Parathyroid adenoma (tissue), 2 donors: Measurements from ENCODE around the gene DCP1A.
"Not testable (repeated sequence)": the region's sequence is repeated elsewhere in the genome, so short reads cannot be mapped to it uniquely, and the experiment has no call there.

Experiments used
- H2AFZ ChIP-seq: fragments of 300-600 bp; sonication (generic); one replicate; pipeline ENCODE4 v1.7.0; 2017; ENCODE audit warnings: antibody characterized with exemption, mild to moderate bottlenecking
- H3K27ac ChIP-seq: fragments of 300-600 bp; sonication (generic); one replicate; pipeline ENCODE4 v1.7.0; 2017
- H3K27me3 ChIP-seq: fragments of 300-600 bp; sonication (generic); one replicate; pipeline ENCODE4 v1.7.0; 2017; ENCODE audit warnings: low read length; ENCODE audit not compliant: control insufficient read depth, insufficient read depth
- H3K36me3 ChIP-seq: fragments of 300-600 bp; sonication (generic); one replicate; pipeline ENCODE4 v1.7.0; 2017; ENCODE audit warnings: low read length; ENCODE audit not compliant: control insufficient read depth, insufficient read depth
- H3K4me1 ChIP-seq: fragments of 300-600 bp; sonication (generic); one replicate; pipeline ENCODE4 v1.7.0; 2017; ENCODE audit warnings: control low read depth
- H3K4me2 ChIP-seq: fragments of 300-600 bp; sonication (generic); one replicate; pipeline ENCODE4 v1.7.0; 2017; ENCODE audit warnings: low read length
- H3K4me3 ChIP-seq: fragments of 300-600 bp; sonication (generic); one replicate; pipeline ENCODE4 v1.7.0; 2017; ENCODE audit warnings: low read depth, low read length
- H3K79me2 ChIP-seq: fragments of 300-600 bp; sonication (generic); one replicate; pipeline ENCODE4 v1.7.0; 2017; ENCODE audit warnings: control low read depth
- H3K9ac ChIP-seq: fragments of 300-600 bp; sonication (generic); one replicate; pipeline ENCODE4 v1.7.0; 2017; ENCODE audit warnings: mild to moderate bottlenecking
- H3K9me3 ChIP-seq: fragments of 300-600 bp; sonication (generic); one replicate; pipeline ENCODE4 v1.7.0; 2017; ENCODE audit warnings: low read length; ENCODE audit not compliant: control insufficient read depth
- CTCF ChIP-seq: fragments of 300-600 bp; sonication (generic); IDR thresholded peaks from one replicate; pipeline ENCODE4 v1.7.0; 2017; ENCODE audit warnings: antibody characterized with exemption, mild to moderate bottlenecking
- donor health status: primary hyperparathyroidism.

The DCP1A gene

DNA sequence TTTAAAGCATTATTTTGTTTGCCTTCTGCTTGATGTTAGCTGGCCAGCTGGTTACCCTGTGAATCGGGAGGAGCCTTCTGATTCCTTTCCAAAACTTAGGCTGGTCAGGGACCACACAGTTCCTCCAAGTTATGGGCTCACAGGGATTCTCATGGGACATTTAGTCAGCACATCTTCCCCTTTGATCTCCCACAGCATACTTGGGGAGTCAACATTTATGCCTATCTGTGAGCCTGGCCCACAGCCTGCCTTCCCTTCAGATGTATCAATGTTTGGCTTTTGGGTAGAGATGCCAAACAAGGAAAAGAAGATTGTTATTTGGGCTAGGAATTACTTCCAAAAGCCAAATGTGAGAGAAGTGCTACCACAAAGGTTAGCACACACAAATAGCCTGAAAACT, 32.6 kb upstream of the DCP1A start:
- Histone ChIP-seq H3K27me3 (no peaks in the 10 kb centered on the region), H3K4me2 (no peak overlapping the region), H3K4me1 (no peaks in the 10 kb centered on the region), H2AFZ (no peak overlapping the region), H3K36me3 (no peaks in the 10 kb centered on the region), H3K79me2 (no peaks in the 10 kb centered on the region), H3K9me3 (no peaks in the 10 kb centered on the region), H3K4me3 (no peak overlapping the region), H3K27ac (no peak overlapping the region), H3K9ac (no peak overlapping the region)
- no peak for TF ChIP-seq CTCF

DNA sequence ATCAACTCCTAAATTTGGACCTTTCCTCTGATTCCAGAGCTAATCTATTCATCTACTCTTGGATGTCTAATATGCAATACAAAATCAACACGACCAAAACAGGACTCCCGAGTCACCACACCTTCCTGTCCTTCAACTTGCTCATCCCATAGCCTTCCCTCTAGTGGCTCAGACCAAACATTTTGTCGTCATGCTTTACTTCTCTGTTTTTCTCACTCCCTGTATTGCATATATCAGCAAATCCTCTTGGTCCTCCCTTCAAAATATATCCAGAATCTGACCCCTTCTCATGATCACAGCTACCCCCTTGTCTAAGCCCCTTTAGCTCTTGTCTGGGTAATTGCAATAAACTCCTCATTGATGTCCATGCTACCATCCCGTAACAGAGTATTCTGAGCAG, 30.5 kb upstream of the DCP1A start:
- H3K4me2 ChIP-seq = no peak overlapping the region
- no peak overlapping the region for H3K27ac ChIP-seq
- no peaks in the 10 kb centered on the region for H3K27me3 ChIP-seq
- no peaks in the 10 kb centered on the region for H3K9me3 ChIP-seq
- H3K79me2 ChIP-seq = no peaks in the 10 kb centered on the region
- H3K4me1 ChIP-seq = no peaks in the 10 kb centered on the region
- no peak overlapping the region for H3K9ac ChIP-seq
- H3K4me3 ChIP-seq = no peak overlapping the region
- H2AFZ ChIP-seq = no peak overlapping the region
- no peaks in the 10 kb centered on the region for H3K36me3 ChIP-seq
- no peak for TF ChIP-seq CTCF

DNA sequence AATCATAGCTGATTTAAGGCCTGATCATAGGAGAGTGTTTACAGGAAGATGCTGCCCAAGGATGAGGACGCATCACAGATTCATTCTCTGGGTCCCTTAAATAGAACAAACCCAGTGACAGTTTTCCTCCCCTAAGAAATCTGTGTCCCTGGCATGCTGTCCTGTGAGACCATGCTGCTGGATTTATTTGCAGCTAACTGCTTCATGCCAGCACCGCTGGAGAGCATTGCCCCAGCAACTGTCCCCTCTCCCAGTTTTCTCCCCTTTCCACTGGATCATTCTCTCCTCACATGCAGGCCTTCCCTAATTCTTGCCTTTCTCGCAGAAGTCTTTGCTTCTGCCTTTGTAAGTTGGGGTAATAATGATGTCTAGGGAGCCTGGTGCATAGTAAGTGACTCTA, 29.3 kb upstream of the DCP1A start:
- no peak for TF ChIP-seq CTCF
- no peaks in the 10 kb centered on the region for H3K79me2 ChIP-seq
- H3K4me1 ChIP-seq = no peaks in the 10 kb centered on the region
- H3K36me3 ChIP-seq = no peaks in the 10 kb centered on the region
- H3K9me3 ChIP-seq = no peaks in the 10 kb centered on the region
- no peak overlapping the region for H3K27ac ChIP-seq
- no peak overlapping the region for H3K4me2 ChIP-seq
- H3K4me3 ChIP-seq = no peak overlapping the region
- H2AFZ ChIP-seq = no peak overlapping the region
- H3K9ac ChIP-seq = no peak overlapping the region
- no peaks in the 10 kb centered on the region for H3K27me3 ChIP-seq

DNA sequence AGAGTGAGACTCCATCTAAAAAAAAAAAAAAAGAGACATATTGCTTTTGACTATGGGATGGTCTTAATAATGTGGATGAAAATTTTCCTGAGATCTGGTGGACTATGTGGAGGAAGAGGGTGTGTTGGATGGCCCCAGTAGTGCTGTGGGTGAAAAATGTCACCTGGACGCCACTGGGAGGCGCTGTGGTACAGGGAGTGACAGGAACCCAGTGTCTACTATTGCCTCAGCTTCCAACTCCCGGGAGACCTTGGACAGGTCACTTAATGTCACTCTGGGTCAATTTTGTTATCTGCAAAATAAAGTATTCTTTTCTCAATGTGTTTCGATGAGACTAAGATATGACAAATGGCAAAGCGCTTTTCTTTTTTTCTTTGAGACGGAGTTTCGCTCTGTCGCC, 27.7 kb upstream of the DCP1A start:
- H3K27ac ChIP-seq = no peak overlapping the region
- no peaks in the 10 kb centered on the region for H3K27me3 ChIP-seq
- TF ChIP-seq CTCF = peak; percentile 68
- H2AFZ ChIP-seq = no peak overlapping the region
- no peaks in the 10 kb centered on the region for H3K9me3 ChIP-seq
- H3K4me1 ChIP-seq = no peaks in the 10 kb centered on the region
- H3K9ac ChIP-seq = no peak overlapping the region
- no peaks in the 10 kb centered on the region for H3K79me2 ChIP-seq
- no peak overlapping the region for H3K4me3 ChIP-seq
- H3K4me2 ChIP-seq = no peak overlapping the region
- no peaks in the 10 kb centered on the region for H3K36me3 ChIP-seq

- H3K27ac ChIP-seq, H3K79me2 ChIP-seq, H3K4me1 ChIP-seq, H2AFZ ChIP-seq, H3K27me3 ChIP-seq, H3K4me2 ChIP-seq, H3K36me3 ChIP-seq, H3K9me3 ChIP-seq, H3K4me3 ChIP-seq, H3K9ac ChIP-seq: not testable (repeated sequence)
Measured at GRCh38 chr3:53370719-53371118, 23.4 kb upstream of the DCP1A start.
